SIG-M5 treated with dmso at 0.1 percent for 504 hours (cell line): Measurements from ENCODE around the gene HLA-DRA.
A peak's percentile ranks its signal among the peaks of the same experiment; 100 is the strongest.
"Not testable (repeated sequence)": the region's sequence is repeated elsewhere in the genome, so short reads cannot be mapped to it uniquely, and the experiment has no call there.

Source experiments
- DNase-seq: peaks from one replicate; lab custom pipeline; 2025; ENCODE audit not compliant: unreplicated experiment; lab: John Stamatoyannopoulos, UW

The HLA-DRA gene

GRCh38 chr6:32430179-32430578 is 9.5 kb upstream of the HLA-DRA start:
- no peak for DNase-seq

GRCh38 chr6:32431142-32431541 is 8.5 kb upstream of the HLA-DRA start:
- DNase-seq: no peak

- peak; percentile 35 for DNase-seq
Observed at GRCh38 chr6:32432050-32432450, 7.6 kb upstream of the HLA-DRA start.

GRCh38 chr6:32433950-32434349 is 5.7 kb upstream of the HLA-DRA start:
- not testable (repeated sequence) for DNase-seq

GRCh38 chr6:32436186-32436585 is 3.5 kb upstream of the HLA-DRA start:
- DNase-seq: no peak

GRCh38 chr6:32436995-32437836 is 2.5 kb upstream of the HLA-DRA start:
- DNase-seq: peak; percentile 80

- no peak for DNase-seq
Observed at GRCh38 chr6:32439139-32439538, 548 bp upstream of the HLA-DRA start.

GRCh38 chr6:32442243-32442667 is 2.6 kb downstream of the HLA-DRA start:
- DNase-seq: no peak

- no peak for DNase-seq
Observed at GRCh38 chr6:32442977-32443552, 3.4 kb downstream of the HLA-DRA start.

GRCh38 chr6:32444433-32444832 is 4.7 kb downstream of the HLA-DRA start:
- no peak for DNase-seq

- DNase-seq: no peak
Observed at GRCh38 chr6:32445321-32445854, 5.7 kb downstream of the HLA-DRA start.

GRCh38 chr6:32447932-32448331 is 8.2 kb downstream of the HLA-DRA start:
- DNase-seq: no peak

GRCh38 chr6:32449088-32449736 is 9.5 kb downstream of the HLA-DRA start:
- DNase-seq: no peak

- DNase-seq: no peak
Observed at GRCh38 chr6:32457054-32457453, 17.4 kb downstream of the HLA-DRA start.

GRCh38 chr6:32459781-32460424 is 20.2 kb downstream of the HLA-DRA start:
- DNase-seq: no peak

GRCh38 chr6:32460528-32460927 is 20.8 kb downstream of the HLA-DRA start:
- DNase-seq: no peak

GRCh38 chr6:32461493-32461892 is 21.8 kb downstream of the HLA-DRA start:
- no peak for DNase-seq

GRCh38 chr6:32462609-32463008 is 22.9 kb downstream of the HLA-DRA start:
- no peak for DNase-seq

- DNase-seq: not testable (repeated sequence)
Observed at GRCh38 chr6:32467743-32468503, 28.2 kb downstream of the HLA-DRA start.

- DNase-seq: peak; percentile 20
Observed at GRCh38 chr6:32472781-32473375, 33.2 kb downstream of the HLA-DRA start.
